GM04503 (cell line): Measurements from ENCODE around the gene CNPY1.

ENCODE experiments used
- DNase-seq: peaks from one replicate; pipeline ENCODE4 v3.0.0-alpha.2; 2012; ENCODE audit warnings: low read depth

The CNPY1 gene

GRCh38 chr7:155454183-155455112, 91.9 kb downstream of the CNPY1 start:
- no peak for DNase-seq

DNA sequence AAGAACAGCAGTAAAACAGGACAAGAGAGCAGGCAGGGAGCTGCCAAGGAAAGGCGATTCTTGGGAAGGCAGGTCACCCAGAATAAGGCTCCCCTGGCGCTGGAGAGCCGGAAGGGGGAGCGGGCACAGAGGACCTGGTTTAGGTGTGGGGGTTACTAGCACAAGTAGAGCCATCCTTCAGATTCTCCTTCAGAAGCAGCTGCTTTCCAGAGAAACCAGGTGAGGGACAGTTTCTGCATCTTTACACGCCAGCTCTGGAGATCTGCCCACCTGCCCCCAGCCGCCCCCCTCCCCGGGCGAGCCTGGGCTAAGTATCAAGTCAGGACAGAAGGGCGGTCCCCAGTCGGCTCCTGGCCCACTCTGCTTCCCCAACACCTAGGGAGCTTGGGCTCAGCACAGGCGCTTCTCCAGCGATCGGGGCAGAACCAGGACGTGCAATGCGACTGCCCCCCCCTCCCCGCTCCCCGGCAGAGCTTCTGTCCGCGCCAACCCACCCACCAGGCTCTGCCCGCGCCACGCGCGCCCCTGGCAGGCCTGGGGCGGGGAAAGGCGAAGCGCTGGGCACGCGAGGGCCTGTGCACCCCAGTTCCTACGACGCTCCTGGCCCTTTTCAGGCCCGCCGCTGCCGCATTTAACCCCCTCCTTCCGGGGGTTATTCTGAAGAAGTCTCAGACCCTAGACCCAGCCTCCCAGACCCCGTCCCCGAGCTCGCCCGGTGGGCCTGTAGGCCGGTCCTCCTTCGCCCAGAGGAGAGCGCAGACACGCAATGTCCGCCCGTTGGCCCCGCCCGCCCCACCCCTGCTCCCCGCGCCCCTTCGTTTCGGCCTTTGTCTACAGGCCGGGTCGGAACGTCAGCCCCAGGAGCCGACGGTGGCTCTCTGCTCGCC, 92.8 kb downstream of the CNPY1 start:
- no peak for DNase-seq

DNA sequence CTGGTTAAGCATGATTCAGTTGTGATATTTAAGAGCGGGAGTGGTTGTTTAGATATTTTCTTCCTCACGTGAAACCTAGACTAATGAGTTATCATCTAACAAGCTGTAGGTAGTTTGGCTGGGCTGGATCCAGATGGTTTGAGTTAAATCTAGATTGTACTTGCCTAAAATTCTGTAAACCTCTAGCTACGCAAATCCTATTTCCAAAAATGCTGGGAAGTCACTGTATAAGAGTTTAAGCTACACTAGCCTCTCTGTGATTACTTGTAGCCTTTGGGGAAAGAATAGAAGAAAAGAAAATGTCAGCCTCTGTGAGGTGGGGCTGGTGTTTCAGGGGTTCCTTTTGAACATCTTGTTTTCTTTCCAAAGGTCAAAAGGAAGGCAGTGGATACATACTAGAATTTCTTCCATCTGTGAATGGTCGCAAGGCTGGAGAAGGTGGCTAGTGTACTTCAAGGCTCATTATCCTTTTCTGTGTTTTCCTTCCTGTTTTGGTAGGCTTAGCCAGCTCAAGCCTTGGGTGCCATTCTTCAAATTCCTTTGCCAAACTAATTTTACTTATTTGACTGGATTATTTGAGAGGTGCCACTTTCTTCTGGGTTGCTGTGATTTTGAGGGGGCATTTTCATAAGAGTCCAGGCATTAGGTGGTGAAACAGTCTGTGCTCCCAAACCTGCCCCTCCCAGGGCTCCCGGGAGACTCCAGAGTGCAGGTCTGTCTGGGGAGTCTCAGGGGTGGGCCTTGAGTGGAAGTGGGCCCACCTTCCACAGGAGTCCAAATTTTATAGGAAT, 93.7 kb downstream of the CNPY1 start:
- DNase-seq: no peak

DNA sequence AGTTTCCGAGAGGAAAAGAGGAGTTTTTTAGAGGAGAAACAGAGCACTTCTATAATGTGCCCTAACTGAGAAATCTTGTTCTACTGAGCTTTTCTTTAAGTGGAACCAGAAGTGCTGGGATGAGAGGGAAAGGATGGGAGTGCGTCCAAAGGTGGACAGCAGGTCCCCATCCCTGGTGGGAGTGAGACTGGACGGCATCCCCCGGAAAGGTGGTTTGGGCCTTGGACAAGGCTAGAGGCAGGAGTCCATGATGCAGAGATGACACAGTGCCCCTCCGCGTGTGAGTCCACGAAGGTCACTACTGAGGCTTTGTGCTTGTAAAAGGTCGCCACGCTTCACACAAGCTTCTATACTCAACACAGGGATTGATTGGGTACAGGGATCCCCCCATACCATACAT, 94.5 kb downstream of the CNPY1 start:
- no peak for DNase-seq
